Hepatic stellate cell (primary cell): ENCODE data around the gene ANXA6.

Experiments used
- DNase-seq: peaks from one replicate; pipeline ENCODE4 v3.0.0; 2011; ENCODE audit warnings: low spot score

ANXA6 gene

GRCh38 chr5:151098768-151099121 is 58.8 kb downstream of the ANXA6 start:
- no peak for DNase-seq

- DNase-seq, result no peak
Observed at GRCh38 chr5:151097820-151098767, 59.5 kb downstream of the ANXA6 start.

GRCh38 chr5:151097061-151097460 is 60.5 kb downstream of the ANXA6 start:
- DNase-seq, result no peak

GRCh38 chr5:151096001-151096373 is 61.6 kb downstream of the ANXA6 start:
- DNase-seq, result no peak

GRCh38 chr5:151095341-151096000 is 62.1 kb downstream of the ANXA6 start:
- DNase-seq, result no peak

- no peak for DNase-seq
Observed at GRCh38 chr5:151094852-151095245, 62.7 kb downstream of the ANXA6 start.

GRCh38 chr5:151094030-151094851 is 63.3 kb downstream of the ANXA6 start:
- no peak for DNase-seq

- peak; percentile 83 for DNase-seq
Observed at GRCh38 chr5:151093476-151093889, 64.1 kb downstream of the ANXA6 start.

GRCh38 chr5:151092762-151093161 is 64.8 kb downstream of the ANXA6 start:
- DNase-seq, result no peak

- no peak for DNase-seq
Observed at GRCh38 chr5:151089726-151090125, 67.9 kb downstream of the ANXA6 start.

- DNase-seq, result no peak
Observed at GRCh38 chr5:151088986-151089385, 68.6 kb downstream of the ANXA6 start.

GRCh38 chr5:151087486-151087885 is 70.1 kb downstream of the ANXA6 start:
- no peak for DNase-seq

- DNase-seq, result no peak
Observed at GRCh38 chr5:151086905-151087360, 70.6 kb downstream of the ANXA6 start.

GRCh38 chr5:151086192-151086869 is 71.2 kb downstream of the ANXA6 start:
- no peak for DNase-seq

GRCh38 chr5:151085517-151086041 is 72.0 kb downstream of the ANXA6 start:
- DNase-seq, result no peak

GRCh38 chr5:151084363-151084762 is 73.2 kb downstream of the ANXA6 start:
- no peak for DNase-seq

GRCh38 chr5:151083081-151083676 is 74.4 kb downstream of the ANXA6 start:
- DNase-seq, result no peak

GRCh38 chr5:151082282-151082902 is 75.2 kb downstream of the ANXA6 start:
- no peak for DNase-seq

GRCh38 chr5:151081431-151082281 is 75.9 kb downstream of the ANXA6 start:
- DNase-seq, result no peak
